Retina (tissue), 1 donor: ENCODE results near the gene CAPN10.

Experiments
- DNase-seq: peaks from one replicate; pipeline ENCODE4 v3.0.0-alpha.2; 2016

Gene CAPN10

DNA sequence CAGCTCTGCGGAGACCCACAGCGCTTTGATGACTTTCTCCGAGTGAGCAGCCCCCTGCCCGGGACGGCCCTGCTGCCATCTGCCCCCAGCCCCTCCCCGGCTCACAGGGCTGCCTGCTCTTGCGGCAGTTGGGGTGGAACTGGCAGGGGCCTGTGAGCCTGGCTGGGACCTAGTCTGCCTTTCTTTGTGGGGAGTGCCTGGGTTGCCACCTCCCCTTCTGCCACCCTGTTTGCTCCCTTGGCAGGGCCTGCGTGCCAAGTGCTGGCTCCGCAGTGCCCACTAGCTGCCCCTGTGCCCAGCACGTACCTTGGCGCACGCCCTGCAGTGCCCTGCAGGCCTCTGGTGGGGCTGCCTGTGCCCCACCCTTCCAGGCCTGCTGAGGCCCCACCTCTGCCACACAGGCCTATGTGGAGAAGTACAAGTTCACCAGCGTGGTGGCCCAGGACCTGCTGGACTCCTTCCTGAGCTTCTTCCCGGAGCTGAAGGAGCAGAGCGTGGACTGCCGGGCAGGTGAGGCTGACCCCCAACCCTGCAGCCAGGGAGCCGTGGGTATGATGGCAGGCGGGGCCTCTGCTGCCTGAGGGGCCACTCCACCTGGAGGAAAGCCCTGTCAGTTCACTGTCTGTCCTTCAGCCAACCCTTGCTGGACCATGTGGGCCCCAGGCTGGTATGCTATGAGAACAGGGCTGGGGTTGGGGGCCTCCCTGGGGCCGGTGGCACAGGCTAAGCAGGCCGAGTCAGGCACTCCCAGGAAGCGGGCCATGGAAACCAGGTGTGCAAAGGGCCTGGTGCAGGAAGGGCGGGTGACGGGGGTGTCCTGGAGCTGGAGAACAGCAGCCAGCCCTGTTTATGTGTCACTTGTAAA, 11.2 kb upstream of the CAPN10 start:
- no peak for DNase-seq

DNA sequence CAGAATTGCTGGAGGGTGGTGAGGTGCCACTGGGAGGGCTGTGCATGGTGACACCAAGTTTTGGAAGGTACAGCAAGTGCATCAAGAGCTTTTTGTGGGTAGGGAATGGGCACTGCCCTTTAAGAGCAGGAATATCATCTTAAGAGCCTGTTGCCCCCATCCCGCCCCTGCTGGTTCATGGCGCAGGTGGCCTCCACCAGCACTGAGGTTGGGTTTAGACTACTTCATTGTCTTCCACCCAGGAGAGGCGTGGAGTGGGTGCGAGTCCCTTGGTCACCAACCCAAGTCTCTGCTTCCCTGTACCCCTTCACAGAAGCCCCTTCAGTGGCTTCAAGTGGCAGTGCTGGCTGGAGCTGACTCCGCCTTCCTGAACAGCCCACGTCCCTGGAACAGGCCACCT, 10.5 kb upstream of the CAPN10 start:
- no peak for DNase-seq

DNA sequence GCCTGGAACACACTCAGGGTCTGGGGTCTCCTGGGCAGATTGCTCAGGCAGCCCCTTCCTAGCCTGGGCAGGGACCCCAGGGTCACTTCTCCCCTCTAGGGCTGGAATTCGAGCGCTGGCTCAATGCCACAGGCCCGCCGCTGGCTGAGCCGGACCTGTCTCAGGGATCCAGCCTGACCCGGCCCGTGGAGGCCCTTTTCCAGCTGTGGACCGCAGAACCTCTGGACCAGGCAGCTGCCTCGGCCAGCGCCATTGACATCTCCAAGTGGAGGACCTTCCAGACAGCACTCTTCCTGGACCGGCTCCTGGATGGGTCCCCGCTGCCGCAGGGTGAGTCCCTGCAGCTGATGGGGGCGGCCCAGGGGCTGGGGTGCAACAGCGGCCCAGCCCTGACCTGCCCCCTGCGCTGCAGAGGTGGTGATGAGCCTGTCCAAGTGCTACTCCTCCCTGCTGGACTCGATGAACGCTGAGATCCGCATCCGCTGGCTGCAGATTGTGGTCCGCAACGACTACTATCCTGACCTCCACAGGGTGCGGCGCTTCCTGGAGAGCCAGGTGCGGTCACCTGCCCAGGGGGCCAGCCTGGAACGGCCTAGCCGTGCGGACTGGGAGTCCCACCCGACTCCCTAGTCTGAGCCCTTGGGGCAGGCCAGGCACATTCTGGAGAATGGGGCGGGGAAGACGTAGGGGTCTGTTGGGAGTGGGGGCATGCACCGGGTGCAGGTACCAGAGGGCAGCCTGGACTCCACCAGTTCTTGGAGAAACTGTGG, 9.9 kb upstream of the CAPN10 start:
- no peak for DNase-seq

DNA sequence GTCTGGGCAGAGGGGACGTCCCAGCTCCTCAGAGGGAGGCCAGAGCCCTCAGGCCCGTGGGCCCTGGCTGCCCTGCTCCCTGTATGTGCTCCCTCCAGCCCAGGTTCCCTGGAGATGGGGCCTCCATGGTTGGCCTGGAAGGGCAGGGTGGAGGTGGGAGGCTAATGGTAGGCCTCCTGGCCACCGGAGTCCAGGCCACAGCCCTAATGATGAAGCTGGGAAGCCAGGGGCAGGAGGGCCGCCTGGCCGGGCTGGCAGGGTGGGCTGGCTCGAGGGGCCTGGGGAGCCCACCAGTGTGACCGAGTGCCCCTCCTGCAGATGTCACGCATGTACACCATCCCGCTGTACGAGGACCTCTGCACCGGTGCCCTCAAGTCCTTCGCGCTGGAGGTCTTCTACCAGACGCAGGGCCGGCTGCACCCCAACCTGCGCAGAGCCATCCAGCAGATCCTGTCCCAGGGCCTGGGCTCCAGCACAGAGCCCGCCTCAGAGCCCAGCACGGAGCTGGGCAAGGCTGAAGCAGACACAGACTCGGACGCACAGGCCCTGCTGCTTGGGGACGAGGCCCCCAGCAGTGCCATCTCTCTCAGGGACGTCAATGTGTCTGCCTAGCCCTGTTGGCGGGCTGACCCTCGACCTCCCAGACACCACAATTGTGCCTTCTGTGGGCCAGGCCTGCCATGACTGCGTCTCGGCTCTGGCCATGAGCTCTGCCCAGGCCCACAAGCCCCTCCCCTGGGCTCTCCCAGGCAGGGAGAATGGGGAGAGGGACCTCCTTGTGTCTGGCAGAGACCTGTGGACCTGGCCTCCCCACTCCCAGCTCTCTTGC, 9.0 kb upstream of the CAPN10 start:
- no peak for DNase-seq

DNA sequence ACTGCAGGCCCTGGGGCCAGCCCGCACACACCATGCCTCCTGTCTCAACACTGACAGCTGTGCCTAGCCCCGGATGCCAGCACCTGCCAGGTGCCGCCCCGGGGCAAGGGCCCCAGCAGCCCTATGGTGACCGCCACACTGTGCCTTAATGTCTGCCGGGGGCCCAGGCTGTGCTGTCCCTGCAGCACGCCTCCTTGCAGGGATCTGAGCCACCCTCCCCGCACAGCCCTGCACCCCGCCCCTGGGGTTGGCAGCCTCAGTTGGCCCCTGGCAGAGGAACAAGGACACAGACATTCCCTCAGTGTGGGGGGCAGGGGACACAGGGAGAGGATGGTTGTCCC, 8.5 kb upstream of the CAPN10 start:
- DNase-seq = no peak

DNA sequence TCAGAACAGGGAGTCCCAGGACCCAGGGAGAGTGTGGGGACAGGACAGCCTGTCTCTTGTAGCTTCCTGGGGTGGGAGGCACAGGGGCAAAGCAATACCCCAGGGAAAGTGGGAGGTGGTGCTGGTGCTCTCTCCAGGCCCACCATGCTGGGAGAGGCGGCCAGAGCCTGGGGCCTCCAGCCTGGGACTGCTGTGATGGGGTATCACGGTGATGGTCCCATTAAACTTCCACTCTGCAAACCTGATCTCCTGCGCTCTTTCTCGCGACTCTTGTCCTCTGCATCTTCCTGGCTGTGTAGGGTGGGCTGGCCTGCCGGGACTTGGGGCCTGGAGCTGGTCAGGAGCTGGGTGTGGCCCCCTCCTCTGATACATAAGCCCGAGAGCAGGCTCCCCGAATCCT, 8.0 kb upstream of the CAPN10 start:
- no peak for DNase-seq

DNA sequence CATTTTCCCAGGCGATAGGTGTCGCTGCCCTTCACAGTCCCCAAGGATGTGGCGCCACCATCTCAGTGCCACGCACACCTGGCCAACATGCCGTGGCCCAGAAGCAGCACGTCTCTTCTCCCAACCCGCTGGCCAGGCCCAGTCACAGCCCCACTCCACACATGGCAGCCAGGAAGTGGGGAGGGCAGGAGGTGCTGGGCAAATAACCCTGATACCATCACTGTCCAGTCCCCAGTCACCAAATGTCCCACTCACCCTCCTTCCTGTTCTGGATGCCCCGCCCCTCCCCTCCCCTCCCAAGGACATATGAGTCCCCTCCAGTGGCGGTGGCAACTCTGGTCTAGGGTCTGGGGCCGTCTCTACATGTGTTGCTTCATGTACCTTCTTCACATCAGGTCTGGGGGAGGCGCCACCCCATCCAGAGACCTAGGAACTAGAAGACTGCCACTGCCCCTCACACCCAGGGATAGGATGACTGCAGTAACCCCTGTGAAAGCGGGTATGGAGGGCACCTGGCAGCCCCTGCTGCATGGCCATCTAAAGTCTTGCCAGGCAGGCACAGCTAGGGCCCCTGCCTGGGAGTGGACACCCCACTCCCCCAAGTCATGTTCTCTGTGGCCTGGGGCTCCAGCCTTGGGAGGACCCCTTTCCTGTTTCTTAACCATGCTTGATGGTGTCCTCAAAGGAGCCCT, 7.3 kb upstream of the CAPN10 start:
- no peak for DNase-seq

DNA sequence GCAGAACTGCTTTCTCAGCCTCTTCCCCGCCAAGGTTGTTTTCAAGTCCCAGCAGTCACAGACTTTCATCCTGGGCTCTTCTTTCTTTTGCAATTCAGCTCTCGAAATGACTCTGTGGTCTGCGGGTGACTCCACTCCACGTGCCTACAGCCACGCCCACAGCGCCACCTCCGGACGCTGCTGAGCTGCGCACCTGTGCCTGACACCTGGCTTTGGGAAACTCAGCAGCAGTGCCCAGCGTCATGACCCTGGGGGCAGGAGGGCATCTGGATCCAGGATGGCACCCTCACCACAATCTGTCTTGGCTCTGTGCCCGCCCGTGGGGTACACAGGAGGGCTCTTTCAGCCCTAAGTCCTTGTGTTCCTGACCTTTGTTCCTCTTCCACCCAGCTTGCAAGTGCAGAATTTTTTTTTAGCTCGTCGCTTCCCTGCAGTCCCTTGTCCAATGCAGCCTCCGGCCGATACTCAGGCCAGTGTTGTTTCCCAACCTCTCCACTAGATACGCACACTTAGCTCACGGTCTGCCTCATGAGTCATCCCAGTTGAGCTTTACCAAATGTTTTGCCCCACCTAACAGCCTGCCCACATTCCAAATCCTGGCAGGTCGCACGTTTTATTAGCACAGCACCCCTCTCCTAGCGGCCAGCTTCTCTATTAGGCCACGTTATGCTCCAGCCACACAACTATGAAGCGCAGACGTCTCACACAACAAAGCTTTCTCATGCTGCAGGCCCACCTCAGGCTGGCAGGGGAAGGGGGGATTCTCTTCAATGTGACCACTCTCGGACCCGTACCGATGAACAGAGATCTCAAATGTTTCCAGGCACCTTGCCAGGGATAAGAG, 6.5 kb upstream of the CAPN10 start:
- no peak for DNase-seq

DNA sequence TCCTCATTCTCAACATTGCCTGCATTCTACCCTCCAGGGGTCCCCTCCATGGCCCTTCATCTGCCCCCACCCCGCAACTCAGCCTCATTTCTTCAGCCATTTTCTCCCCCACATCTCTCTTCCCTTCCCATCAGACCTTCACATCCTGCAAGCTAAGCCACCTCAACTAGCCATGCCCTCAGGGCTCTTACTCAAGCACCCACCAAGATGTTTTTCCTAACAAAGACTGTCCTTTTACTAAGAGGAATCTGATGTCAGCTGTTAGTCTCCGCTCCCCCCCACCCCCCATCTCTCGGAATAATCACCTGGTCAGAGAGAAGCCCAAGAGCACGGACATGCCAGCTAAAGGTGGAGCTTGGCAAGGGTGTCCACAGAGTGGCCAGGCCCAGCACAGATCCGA, 4.7 kb upstream of the CAPN10 start:
- DNase-seq = no peak

DNA sequence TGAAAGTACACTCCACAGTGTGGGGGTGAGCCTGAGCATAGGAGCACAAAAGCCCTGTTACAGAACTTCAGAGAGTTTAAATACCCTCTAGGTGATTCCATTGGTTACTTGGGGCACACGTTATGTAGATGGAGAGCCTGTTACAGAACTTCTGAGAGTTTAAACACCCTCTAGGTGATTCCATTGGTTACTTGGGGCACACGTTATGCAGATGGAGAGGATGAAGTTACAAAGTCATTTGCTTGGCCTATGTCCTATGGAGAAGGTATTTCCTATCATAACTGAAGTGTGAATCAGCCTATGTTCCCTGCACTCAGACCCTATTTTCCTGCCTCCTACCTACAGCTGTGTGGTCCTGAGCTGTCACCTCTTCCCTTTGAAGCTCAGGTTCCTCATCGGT, 3.8 kb upstream of the CAPN10 start:
- no peak for DNase-seq

DNA sequence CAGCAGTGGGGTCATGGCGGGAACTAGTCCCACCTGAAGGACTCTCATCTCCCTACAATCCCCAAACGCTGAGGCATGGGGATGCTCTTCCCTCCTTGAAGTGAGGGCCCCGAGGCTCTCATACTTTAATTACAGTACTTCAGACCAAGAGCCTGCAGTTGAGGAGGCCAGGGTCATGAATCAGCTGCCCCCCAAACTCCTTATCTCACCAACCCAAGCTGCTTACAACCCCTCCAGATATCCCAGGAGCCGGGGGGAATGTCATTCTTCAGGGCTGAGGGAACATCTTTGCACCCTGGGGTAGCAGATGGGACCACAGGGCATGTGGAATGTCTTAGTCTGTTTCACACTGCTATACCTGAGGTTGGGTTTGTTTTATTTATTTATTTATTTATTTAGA, 2.8 kb upstream of the CAPN10 start:
- no peak for DNase-seq

DNA sequence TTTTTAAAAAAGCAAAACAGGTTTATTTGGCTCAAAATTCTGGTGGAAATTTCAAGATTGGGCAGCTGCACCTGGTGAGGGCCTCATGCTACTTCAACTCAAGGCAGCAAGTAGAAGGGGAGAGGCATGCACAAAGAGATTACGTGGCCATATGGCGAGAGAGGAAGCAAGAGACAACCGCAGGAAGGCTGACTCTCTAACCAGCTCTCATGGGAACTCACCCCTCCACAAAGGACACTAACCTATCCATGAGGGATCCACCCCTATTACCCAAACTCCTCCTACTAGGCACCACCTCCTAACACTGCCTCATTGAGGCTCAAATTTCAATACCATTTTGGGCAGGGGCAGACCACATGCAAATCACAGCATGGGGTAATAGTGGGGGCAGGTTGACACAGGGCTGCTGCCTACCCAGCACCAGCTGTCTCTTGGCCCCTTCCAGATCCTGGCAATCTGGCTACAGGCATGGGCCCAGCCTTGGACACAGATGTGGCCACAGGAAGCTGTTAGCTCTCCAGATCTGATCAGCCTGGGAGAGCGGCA, 2.0 kb upstream of the CAPN10 start:
- DNase-seq = no peak

DNA sequence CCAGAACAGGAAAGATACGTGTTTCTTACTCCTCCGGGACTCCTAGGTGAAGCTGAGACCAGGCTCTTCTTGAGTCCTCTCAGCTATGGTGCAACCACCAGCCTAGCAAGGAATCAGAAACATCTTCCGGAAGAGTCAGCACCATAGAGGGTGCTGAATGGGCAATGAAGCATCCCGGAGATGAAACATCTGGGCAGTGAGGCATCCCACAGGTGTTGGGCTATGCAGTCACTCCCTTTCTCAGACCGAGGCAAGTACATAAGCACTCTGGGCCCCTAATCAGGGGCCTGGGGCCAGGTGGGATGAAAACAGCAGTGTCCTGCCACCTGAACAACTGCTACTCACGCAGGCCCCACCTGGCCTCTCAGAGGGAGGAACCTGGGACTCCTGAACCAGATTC, 1.4 kb upstream of the CAPN10 start:
- no peak for DNase-seq

DNA sequence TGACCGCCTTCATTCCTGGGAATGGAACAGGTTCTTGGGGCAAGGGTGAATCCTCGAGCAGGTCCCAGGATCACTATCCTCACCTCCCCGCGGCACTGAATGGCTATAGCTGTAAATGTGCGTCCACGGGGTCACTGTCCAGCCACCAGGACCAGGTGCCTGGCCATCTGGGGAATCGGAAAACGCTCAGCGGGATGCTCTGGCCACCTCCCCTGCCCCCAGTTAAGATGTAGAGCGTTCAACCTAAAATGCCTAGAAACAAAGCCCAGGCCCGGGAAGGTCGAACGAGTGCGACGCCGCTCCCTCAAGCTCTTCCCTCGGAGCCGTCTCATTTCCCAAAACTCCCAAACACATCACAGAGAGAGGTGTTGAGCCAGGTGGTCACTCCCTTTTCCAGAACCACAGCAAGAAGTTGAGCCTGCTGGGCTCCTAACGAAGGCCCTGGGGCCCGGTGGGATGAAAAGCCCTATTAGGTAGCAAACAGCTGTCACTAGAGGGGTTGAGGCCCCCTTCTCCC, 795 bp upstream of the CAPN10 start:
- no peak for DNase-seq

DNA sequence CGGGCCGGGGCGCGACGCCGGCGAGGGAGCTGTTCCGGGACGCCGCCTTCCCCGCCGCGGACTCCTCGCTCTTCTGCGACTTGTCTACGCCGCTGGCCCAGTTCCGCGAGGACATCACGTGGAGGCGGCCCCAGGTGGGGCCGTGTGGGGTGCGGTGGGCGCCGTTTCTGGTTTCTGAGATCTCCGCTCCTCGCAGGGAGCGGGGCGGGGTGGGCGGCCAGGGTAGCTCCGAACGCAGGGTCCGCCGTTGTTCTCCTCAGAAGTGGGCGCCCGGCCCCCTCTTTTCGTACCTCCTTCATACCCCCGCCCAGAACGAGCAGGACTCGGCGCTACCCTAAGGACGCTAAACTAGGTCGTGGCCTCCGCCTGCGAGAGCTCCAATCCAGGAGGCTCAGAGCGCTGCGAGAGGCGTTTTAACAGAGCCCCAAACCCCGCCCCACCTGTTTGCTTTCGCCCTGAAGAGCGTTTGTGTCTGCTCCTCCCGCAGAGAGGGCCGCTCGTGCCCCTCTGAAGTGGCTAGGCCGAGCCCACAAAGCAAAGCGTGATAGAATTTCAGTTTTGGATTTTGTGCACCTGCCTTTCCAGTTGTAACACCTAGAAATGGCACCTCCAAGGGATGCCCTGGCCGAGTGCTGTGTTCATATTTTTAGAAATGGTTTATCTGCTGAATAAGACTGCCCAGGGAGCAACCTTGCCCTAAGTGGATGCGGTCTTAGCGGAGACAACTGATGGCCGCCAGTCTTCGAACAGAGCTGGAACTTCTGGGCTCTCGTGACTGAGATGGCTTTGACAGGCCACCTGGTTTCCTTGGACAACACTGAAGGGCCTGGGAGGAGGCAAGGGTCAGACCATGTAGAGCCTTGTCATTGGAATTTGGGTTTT, 626 bp downstream of the CAPN10 start:
- DNase-seq = no peak

DNA sequence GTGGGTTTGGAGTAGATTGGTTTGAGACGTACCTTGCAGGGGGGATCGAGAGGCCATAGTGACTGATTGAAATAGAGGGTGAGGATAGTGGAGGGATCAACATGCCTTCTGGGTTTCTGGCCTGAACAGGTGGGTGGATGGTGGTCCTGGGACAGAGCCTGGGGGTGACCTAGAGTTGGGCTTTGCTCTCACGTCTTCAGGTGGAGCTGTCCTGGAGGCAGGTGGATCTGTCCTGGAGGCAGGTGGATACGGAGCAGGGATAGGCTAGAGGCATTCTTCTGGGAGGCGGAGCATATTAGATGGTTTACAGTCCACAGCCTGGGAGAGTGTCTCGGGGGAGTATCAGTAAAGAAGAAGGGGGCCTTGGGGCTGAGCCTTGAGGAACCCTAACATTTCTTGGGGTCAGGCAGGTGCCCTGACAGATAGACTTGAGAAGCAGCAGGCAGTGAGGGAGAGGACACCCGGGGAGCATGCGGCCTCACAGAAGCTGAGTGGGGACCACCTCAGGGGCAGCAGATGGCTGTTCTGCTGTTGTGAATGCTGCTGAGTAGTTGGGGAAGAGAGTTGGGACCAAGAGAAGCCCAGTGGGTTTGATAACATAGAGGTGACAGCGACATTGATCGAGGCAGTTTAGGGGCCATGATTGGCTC, 1.6 kb downstream of the CAPN10 start:
- DNase-seq = no peak

DNA sequence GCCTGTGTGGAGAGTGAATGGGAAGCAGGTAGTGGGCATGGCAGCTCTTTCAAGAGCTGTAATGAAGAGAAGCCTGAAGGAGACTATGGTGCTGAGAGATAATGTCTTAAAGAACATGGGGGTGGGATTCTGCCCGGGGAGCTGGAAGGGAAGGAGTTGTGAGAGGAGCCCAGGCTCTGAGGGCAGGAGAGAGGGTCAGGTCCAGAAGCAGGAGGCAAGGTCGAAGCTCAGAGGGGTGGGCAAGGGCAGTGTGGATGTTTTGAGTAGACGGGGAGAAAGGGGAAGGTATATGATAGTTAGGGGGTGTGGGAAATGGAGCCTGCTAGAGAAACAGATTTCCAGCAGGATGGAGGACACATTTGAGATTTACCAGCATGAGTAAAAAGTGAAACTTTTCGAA, 2.1 kb downstream of the CAPN10 start:
- DNase-seq = no peak

DNA sequence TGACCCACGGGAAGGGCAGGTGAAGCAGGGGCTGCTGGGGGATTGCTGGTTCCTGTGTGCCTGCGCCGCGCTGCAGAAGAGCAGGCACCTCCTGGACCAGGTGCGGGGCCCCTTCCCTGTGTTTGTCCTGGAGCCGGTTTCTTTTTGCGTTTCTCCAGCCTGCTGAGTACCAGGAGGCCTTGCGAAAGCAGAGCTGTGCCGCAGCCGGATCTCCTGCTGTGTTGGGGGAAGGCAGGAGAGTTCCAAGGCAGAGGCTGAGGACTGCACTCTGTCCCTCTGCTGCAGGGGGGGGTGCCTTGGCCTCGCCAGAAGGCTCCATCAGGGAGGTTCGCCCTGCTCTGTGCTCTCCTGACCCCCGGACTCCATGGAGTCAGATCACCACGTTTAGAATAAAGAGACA, 2.8 kb downstream of the CAPN10 start:
- no peak for DNase-seq

DNA sequence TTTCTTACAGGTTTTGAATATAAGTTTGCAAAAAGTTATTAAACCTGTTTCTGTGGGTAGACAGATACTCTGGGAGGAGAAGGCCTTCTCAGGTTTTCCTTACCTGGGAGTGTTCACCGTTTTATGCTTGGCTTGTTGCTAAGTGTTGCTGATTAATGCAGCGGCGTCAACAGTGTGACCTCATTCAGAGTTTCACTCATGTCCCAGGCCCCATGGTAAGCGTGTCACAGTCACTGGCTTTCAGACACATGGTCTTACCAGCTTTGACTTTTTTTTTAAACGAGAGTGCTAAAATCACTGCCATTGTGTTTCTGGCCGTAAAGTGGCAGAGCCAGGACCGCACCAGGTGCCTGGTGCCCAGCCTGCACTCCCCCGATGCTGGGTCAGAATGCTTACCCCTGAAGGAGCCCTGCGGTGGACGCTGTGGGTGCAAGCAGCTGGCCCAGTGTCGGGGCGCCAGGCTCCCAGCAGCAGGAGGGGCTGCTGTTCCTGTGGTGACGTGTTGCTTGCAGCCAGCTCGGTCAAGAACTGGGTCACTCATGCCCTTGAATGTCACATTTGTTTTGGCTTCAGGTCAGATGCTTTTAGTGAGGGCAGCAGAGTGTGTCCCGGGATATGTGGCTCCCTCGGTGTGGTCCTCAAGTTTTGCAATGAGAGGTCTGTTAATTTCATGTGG, 3.5 kb downstream of the CAPN10 start:
- no peak for DNase-seq
